H9 (cell line): ENCODE measurements around the gene TRPV3. TPM values are rescaled to one million over a fixed set of nuclear protein-coding genes. Genes with fewer than 3 reads are reported as not detected.
"Not testable (repeated sequence)": the region's sequence is repeated elsewhere in the genome, so short reads cannot be mapped to it uniquely, and the experiment has no call there.

Source experiments
- DNase-seq: peaks from one replicate; pipeline ENCODE4 v3.0.0-alpha.2; 2017
- H2AFZ ChIP-seq: one replicate; pipeline ENCODE4 v1.6.1; 2013; ENCODE audit warnings: mild to moderate bottlenecking, low read length, control low read depth, moderate library complexity
- H2AK5ac ChIP-seq: 2 replicates; pipeline ENCODE4 v1.6.1; 2013; ENCODE audit warnings: low read length, control low read depth, mixed read lengths; ENCODE audit not compliant: insufficient read length
- H2BK120ac ChIP-seq: one replicate; pipeline ENCODE4 v1.6.1; 2013; ENCODE audit warnings: low read depth, mild to moderate bottlenecking, low read length, control low read depth, inconsistent platforms; ENCODE audit not compliant: poor library complexity, severe bottlenecking
- H2BK12ac ChIP-seq: 2 replicates; pipeline ENCODE4 v1.6.1; 2013; ENCODE audit warnings: low read length, control low read depth, mixed read lengths, low read depth; ENCODE audit not compliant: insufficient read length
- H2BK15ac ChIP-seq: 2 replicates; pipeline ENCODE4 v1.6.1; 2013; ENCODE audit warnings: low read depth, low read length, control low read depth
- H2BK20ac ChIP-seq: one replicate; pipeline ENCODE4 v1.6.1; 2013; ENCODE audit warnings: low read depth, mild to moderate bottlenecking, low read length, control low read depth, inconsistent platforms; ENCODE audit not compliant: poor library complexity, severe bottlenecking
- H2BK5ac ChIP-seq: 2 replicates; pipeline ENCODE4 v1.6.1; 2013; ENCODE audit warnings: low read length, control low read depth, mixed read lengths; ENCODE audit not compliant: insufficient read length
- H3K14ac ChIP-seq: 2 replicates; pipeline ENCODE4 v1.6.1; 2013; ENCODE audit warnings: low read length, control low read depth; ENCODE audit not compliant: insufficient read depth
- H3K18ac ChIP-seq: 2 replicates; pipeline ENCODE4 v1.6.1; 2013; ENCODE audit warnings: low read depth, mild to moderate bottlenecking, mixed read lengths, low read length, control low read depth; ENCODE audit not compliant: insufficient read length
- H3K23ac ChIP-seq: 2 replicates; pipeline ENCODE4 v1.6.1; 2013; ENCODE audit warnings: low read length, control low read depth, mixed read lengths, low read depth; ENCODE audit not compliant: insufficient read length
- H3K23me2 ChIP-seq: 2 replicates; pipeline ENCODE4 v1.6.1; 2013; ENCODE audit warnings: low read depth, mild to moderate bottlenecking, mixed read lengths, low read length, control low read depth; ENCODE audit not compliant: insufficient read length, poor library complexity, severe bottlenecking
- H3K27ac ChIP-seq: 2 replicates; pipeline ENCODE4 v1.5.1; 2013; ENCODE audit warnings: low read length, control low read depth, mixed read lengths, low read depth; ENCODE audit not compliant: insufficient read length
- H3K27me3 ChIP-seq: 2 replicates; pipeline ENCODE4 v1.6.1; 2013; ENCODE audit warnings: low read length, control low read depth, inconsistent platforms; ENCODE audit not compliant: insufficient read depth
- H3K4ac ChIP-seq: 2 replicates; pipeline ENCODE4 v1.6.1; 2013; ENCODE audit warnings: low read depth, mild to moderate bottlenecking, control low read depth, inconsistent platforms, low read length, moderate library complexity
- H3K4me1 ChIP-seq: 2 replicates; pipeline ENCODE4 v1.6.1; 2013; ENCODE audit warnings: low read length, control low read depth, inconsistent platforms; ENCODE audit not compliant: insufficient read depth
- H3K4me2 ChIP-seq: 2 replicates; pipeline ENCODE4 v1.6.1; 2013; ENCODE audit warnings: low read length, control low read depth, mixed read lengths; ENCODE audit not compliant: insufficient read length, insufficient read depth
- H3K56ac ChIP-seq: 2 replicates; pipeline ENCODE4 v1.6.1; 2013; ENCODE audit warnings: low read depth, mild to moderate bottlenecking, mixed read lengths, low read length, control low read depth; ENCODE audit not compliant: insufficient read length
- H3K79me1 ChIP-seq: 2 replicates; pipeline ENCODE4 v1.6.1; 2013; ENCODE audit warnings: low read depth, mild to moderate bottlenecking, moderate library complexity, low read length, control low read depth, inconsistent platforms; ENCODE audit not compliant: insufficient read depth, poor library complexity, severe bottlenecking
- H3K79me2 ChIP-seq: 2 replicates; pipeline ENCODE4 v1.6.1; 2013; ENCODE audit warnings: low read length, control low read depth, inconsistent platforms; ENCODE audit not compliant: insufficient read depth
- H3K9ac ChIP-seq: 2 replicates; pipeline ENCODE4 v1.6.1; 2013; ENCODE audit warnings: low read length, control low read depth, mixed read lengths; ENCODE audit not compliant: insufficient read length; ENCODE audit errors: extremely low read depth
- H3K9me3 ChIP-seq: one replicate; pipeline ENCODE4 v1.6.1; 2013; ENCODE audit warnings: low read depth, low read length, inconsistent platforms; ENCODE audit not compliant: control insufficient read depth
- H3T11ph ChIP-seq: one replicate; pipeline ENCODE4 v1.6.1; 2013; ENCODE audit warnings: mild to moderate bottlenecking, low read length, control low read depth, inconsistent platforms
- H4K20me1 ChIP-seq: one replicate; pipeline ENCODE4 v1.6.1; 2013; ENCODE audit not compliant: control insufficient read depth, insufficient read length, insufficient read depth
- H4K5ac ChIP-seq: 2 replicates; pipeline ENCODE4 v1.6.1; 2013; ENCODE audit warnings: low read depth, mild to moderate bottlenecking, mixed read lengths, low read length, control low read depth; ENCODE audit not compliant: insufficient read length
- H4K8ac ChIP-seq: replicated peaks from 2 replicates; pipeline ENCODE4 v1.6.1; 2013; ENCODE audit warnings: low read length, control low read depth, mixed read lengths, low read depth; ENCODE audit not compliant: insufficient read length
- H4K91ac ChIP-seq: 2 replicates; pipeline ENCODE4 v1.6.1; 2013; ENCODE audit warnings: low read depth, mild to moderate bottlenecking, moderate library complexity, mixed read lengths, low read length, control low read depth; ENCODE audit not compliant: insufficient read length
- H3K27ac Mint-ChIP-seq, 3 experiments: 2 replicates in 2 of 3; 3 replicates in 1 of 3; pipeline ENCODE4 v1.8.0; 2020 to 2021; ENCODE audit warnings: mixed read lengths in 3 of 3, mild to moderate bottlenecking in 1 of 3, moderate library complexity in 1 of 3
- H3K27me3 Mint-ChIP-seq: 2 replicates; pipeline ENCODE4 v1.8.0; 2021; ENCODE audit warnings: low read depth, mild to moderate bottlenecking, moderate library complexity, mixed read lengths
- H3K36me3 Mint-ChIP-seq, 3 experiments: 2 replicates in 2 of 3; 3 replicates in 1 of 3; pipeline ENCODE4 v1.8.0; 2020 to 2021; ENCODE audit warnings: low read depth in 3 of 3, mixed read lengths in 3 of 3; ENCODE audit not compliant: insufficient read depth in 1 of 3
- H3K4me1 Mint-ChIP-seq, 2 experiments: 2 replicates each; pipeline ENCODE4 v1.8.0; 2020; ENCODE audit warnings: mixed read lengths in 2 of 2
- H3K4me3 Mint-ChIP-seq, 2 experiments: 2 replicates in 1 of 2; 3 replicates in 1 of 2; pipeline ENCODE4 v1.8.0; 2020 to 2021; ENCODE audit warnings: mild to moderate bottlenecking in 2 of 2, mixed read lengths in 2 of 2, moderate library complexity in 1 of 2
- H3K9me3 Mint-ChIP-seq, 2 experiments: 2 replicates in 1 of 2; 3 replicates in 1 of 2; pipeline ENCODE4 v1.8.0; 2020; ENCODE audit warnings: mild to moderate bottlenecking in 2 of 2, mixed read lengths in 2 of 2, moderate library complexity in 1 of 2
- WGBS: extraction: QIAGEN DNeasy Blood & Tissue Kit; methylation state at CpG from one replicate; pipeline ENCODE4 v1.1.7; 2013; ENCODE audit warnings: missing lambda C conversion rate, low lambda C conversion rate, mixed read lengths; ENCODE audit not compliant: insufficient read length; ENCODE audit errors: extremely low coverage; 5-methylcytosine and 5-hydroxymethylcytosine counted together
- total RNA-seq: library from RNA; stranded (reverse); gene quantifications from 2 replicates; pipeline ENCODE4 v1.2.1, GENCODE V29; 2021
- TF ChIP-seq, protein P1 (sequence below): fragments of 200-600 bp; sonication (generic); conservative IDR thresholded peaks from 3 replicates; pipeline ENCODE4 v1.8.0; 2021; ENCODE audit warnings: antibody characterized with exemption, mild to moderate bottlenecking

The TRPV3 gene
- total RNA-seq, 1 experiment from 2014 or later = 0.63 TPM

DNA sequence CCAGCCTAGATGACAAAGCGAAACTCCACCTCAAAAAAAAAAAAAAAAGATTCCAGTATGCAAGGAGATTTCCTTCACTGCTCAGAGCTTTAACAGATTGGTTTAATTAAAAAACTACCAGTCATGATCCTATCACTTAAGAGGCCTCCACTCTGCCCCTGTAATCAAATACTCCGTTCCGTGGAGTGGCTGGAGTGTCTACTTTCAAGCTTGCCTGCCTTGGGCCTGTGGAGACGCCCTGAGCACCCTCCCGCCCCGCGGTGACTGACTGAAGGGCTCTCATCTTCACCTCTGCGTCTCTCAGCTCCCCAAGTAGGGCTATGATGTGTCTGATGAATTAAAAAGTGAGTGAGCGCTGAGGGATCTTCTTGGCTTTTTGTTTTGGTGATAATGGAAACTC is 25.3 kb upstream of the TRPV3 start:
- no peaks in the 10 kb centered on the region for H3K9me3 Mint-ChIP-seq

DNA sequence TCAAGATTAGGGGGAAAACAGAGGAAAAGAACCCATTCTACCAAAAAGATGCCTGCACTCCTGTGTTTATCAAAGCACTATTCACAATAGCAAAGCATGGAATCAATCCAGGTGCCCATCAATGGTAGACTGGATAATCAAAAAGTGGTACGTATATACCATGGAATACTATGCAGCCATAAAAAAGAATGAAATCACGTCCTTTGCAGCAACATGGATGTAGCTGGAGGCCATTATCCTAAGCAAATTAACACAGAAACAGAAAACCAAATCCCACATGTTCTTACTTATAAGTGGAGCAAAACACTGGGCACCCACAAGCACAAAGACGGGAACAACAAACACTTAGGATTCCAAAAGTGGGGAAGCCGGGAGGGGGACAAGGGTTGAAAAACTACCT is 21.1 kb upstream of the TRPV3 start:
- not testable (repeated sequence) for H3K23me2 ChIP-seq
- no CpG with 5 or more reads among the region's 4 CpGs for WGBS
- peaks cover 11 to 40% (median 21%) of the 10 kb centered on the region in 3 experiments for H3K36me3 Mint-ChIP-seq

More for the DNA sequence above, 25.3 kb upstream of the TRPV3 start:
- H3K23ac ChIP-seq = no peak overlapping the region
- H3K4me1 Mint-ChIP-seq = no peaks in the 10 kb centered on the region
- H3K14ac ChIP-seq = no peak overlapping the region
- H3K4ac ChIP-seq = no peak overlapping the region
- H4K20me1 ChIP-seq = no peaks in the 10 kb centered on the region
- no peaks in the 10 kb centered on the region for H3K79me2 ChIP-seq
- H3K4me1 ChIP-seq = no peaks in the 10 kb centered on the region
- no peak overlapping the region for H2AK5ac ChIP-seq
- no peak overlapping the region for H3K18ac ChIP-seq
- no peak overlapping the region for H2AFZ ChIP-seq
- H4K8ac ChIP-seq = no peak overlapping the region
- H3K27ac Mint-ChIP-seq = peak overlapping the region in 1 of 3 experiments; percentile 83; a peak in 3 of 7 replicates
- no peak overlapping the region for H3K56ac ChIP-seq
- H4K91ac ChIP-seq = no peak overlapping the region
- no peaks in the 10 kb centered on the region for H3K9me3 ChIP-seq
- no peaks in the 10 kb centered on the region for H3K27me3 Mint-ChIP-seq
- whole genome bisulfite sequencing = no CpG with 5 or more reads among the region's 9 CpGs
- H3K4me2 ChIP-seq = no peak overlapping the region
- H2BK5ac ChIP-seq = no peak overlapping the region
- no peaks in the 10 kb centered on the region for H3K79me1 ChIP-seq
- TF ChIP-seq, protein P1, sequence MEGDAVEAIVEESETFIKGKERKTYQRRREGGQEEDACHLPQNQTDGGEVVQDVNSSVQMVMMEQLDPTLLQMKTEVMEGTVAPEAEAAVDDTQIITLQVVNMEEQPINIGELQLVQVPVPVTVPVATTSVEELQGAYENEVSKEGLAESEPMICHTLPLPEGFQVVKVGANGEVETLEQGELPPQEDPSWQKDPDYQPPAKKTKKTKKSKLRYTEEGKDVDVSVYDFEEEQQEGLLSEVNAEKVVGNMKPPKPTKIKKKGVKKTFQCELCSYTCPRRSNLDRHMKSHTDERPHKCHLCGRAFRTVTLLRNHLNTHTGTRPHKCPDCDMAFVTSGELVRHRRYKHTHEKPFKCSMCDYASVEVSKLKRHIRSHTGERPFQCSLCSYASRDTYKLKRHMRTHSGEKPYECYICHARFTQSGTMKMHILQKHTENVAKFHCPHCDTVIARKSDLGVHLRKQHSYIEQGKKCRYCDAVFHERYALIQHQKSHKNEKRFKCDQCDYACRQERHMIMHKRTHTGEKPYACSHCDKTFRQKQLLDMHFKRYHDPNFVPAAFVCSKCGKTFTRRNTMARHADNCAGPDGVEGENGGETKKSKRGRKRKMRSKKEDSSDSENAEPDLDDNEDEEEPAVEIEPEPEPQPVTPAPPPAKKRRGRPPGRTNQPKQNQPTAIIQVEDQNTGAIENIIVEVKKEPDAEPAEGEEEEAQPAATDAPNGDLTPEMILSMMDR = no peak
- H3K36me3 Mint-ChIP-seq = peaks cover 11 to 41% (median 27%) of the 10 kb centered on the region in 3 experiments
- no peak overlapping the region for H2BK20ac ChIP-seq
- no peak for DNase-seq
- H4K5ac ChIP-seq = no peak overlapping the region
- no peak overlapping the region for H3K9ac ChIP-seq
- H3T11ph ChIP-seq = no peak overlapping the region
- no peak overlapping the region for H2BK12ac ChIP-seq
- no peak overlapping the region for H3K27ac ChIP-seq
- peaks cover 2% of the 10 kb centered on the region for H3K23me2 ChIP-seq
- no peak overlapping the region for H2BK15ac ChIP-seq
- H2BK120ac ChIP-seq = no peak overlapping the region
- no peaks in the 10 kb centered on the region for H3K27me3 ChIP-seq
- H3K4me3 Mint-ChIP-seq = no peak overlapping the region

More for the DNA sequence above, 21.1 kb upstream of the TRPV3 start:
- not testable (repeated sequence) for H3K27ac ChIP-seq, H3K79me2 ChIP-seq, H3K9ac ChIP-seq, H2BK12ac ChIP-seq, H2AK5ac ChIP-seq, H3T11ph ChIP-seq, H3K56ac ChIP-seq, H4K8ac ChIP-seq, H4K5ac ChIP-seq, H3K27me3 Mint-ChIP-seq, H3K4me2 ChIP-seq, H3K27me3 ChIP-seq, H3K4ac ChIP-seq, H2BK20ac ChIP-seq, H3K9me3 Mint-ChIP-seq, H3K27ac Mint-ChIP-seq, H3K4me1 Mint-ChIP-seq, H3K14ac ChIP-seq, H2BK15ac ChIP-seq, H4K91ac ChIP-seq, H3K4me1 ChIP-seq, H3K4me3 Mint-ChIP-seq, H4K20me1 ChIP-seq, H2BK5ac ChIP-seq, H3K79me1 ChIP-seq, H3K9me3 ChIP-seq, H3K23ac ChIP-seq, H3K18ac ChIP-seq, DNase-seq, H2AFZ ChIP-seq, H2BK120ac ChIP-seq
